Measurements from ENCODE around the gene SNF8.

GRCh38 chr17:48981927-48982539 lies 37.4 kb upstream of the SNF8 start:
- TF ChIP-seq POLR2A (IDR thresholded peaks at IDR 0.05; ENCODE audit: low read length) (no peak), GATA1 (IDR thresholded peaks at IDR 0.05; ENCODE audit: low read depth, low read length) (no peak)
